CD8-positive, alpha-beta memory T cell (primary cell): ENCODE data around the gene ACACB. TPM values are rescaled to one million over a fixed set of nuclear protein-coding genes. Genes with fewer than 3 reads are reported as not detected.

Experiments used
- CTCF ChIA-PET: fragments of 350-600 bp; sonication (Branson Sonifier 250); formaldehyde crosslinking; loops from one replicate; lab custom pipeline; 2021; ENCODE audit warnings: antibody characterized with exemption; lab: Charles Lee
- POLR2A ChIA-PET: fragments of 350-600 bp; sonication (Branson Sonifier 250); formaldehyde crosslinking; loops from one replicate; lab custom pipeline; 2021; ENCODE audit warnings: antibody characterized with exemption; lab: Charles Lee
- DNase-seq, 5 donors: peaks; one replicate each; pipeline versions ENCODE4 v3.0.0 to v3.0.0-alpha.2; 2020 to 2022; ENCODE audit warnings: mixed read lengths in 1 of 5
- H3K27ac ChIP-seq: one replicate; pipeline ENCODE4 v1.7.0; 2013; ENCODE audit warnings: low read depth, mild to moderate bottlenecking, low read length, moderate library complexity
- H3K27me3 ChIP-seq: 2 replicates; pipeline ENCODE4 v1.7.0; 2013; ENCODE audit warnings: low read length, mild to moderate bottlenecking; ENCODE audit not compliant: insufficient read depth, poor library complexity, severe bottlenecking
- H3K36me3 ChIP-seq: 2 replicates; pipeline ENCODE4 v1.7.0; 2013; ENCODE audit warnings: mild to moderate bottlenecking, low read length, moderate library complexity; ENCODE audit not compliant: insufficient read depth
- H3K4me1 ChIP-seq: 2 replicates; pipeline ENCODE4 v1.7.0; 2013; ENCODE audit warnings: mild to moderate bottlenecking, low read length, moderate library complexity; ENCODE audit not compliant: insufficient read depth
- H3K4me3 ChIP-seq: 2 replicates; pipeline ENCODE4 v1.7.0; 2013; ENCODE audit warnings: mild to moderate bottlenecking, low read length
- H3K9me3 ChIP-seq: 2 replicates; pipeline ENCODE4 v1.7.0; 2013; ENCODE audit warnings: mild to moderate bottlenecking, low read length
- H3K27ac Mint-ChIP-seq, 8 donors: one replicate each; pipeline ENCODE4 v1.8.0; 2020 to 2021; ENCODE audit warnings: mixed read lengths in 8 of 8, mild to moderate bottlenecking in 6 of 8, inconsistent platforms in 3 of 8, moderate library complexity in 3 of 8
- H3K27me3 Mint-ChIP-seq, 2 donors: one replicate each; pipeline ENCODE4 v1.8.0; 2020 to 2021; ENCODE audit warnings: mixed read lengths in 2 of 2, mild to moderate bottlenecking in 1 of 2, moderate library complexity in 1 of 2
- H3K36me3 Mint-ChIP-seq, 3 donors: one replicate each; pipeline ENCODE4 v1.8.0; 2020 to 2021; ENCODE audit warnings: mixed read lengths in 3 of 3, inconsistent platforms in 1 of 3, mild to moderate bottlenecking in 1 of 3
- H3K4me1 Mint-ChIP-seq, 3 donors: one replicate each; pipeline ENCODE4 v1.8.0; 2020 to 2021; ENCODE audit warnings: mixed read lengths in 3 of 3, inconsistent platforms in 1 of 3, mild to moderate bottlenecking in 1 of 3
- H3K4me3 Mint-ChIP-seq, 7 donors: one replicate each; pipeline ENCODE4 v1.8.0; 2020 to 2021; ENCODE audit warnings: mixed read lengths in 7 of 7, mild to moderate bottlenecking in 6 of 7, moderate library complexity in 4 of 7, inconsistent platforms in 2 of 7
- H3K9me3 Mint-ChIP-seq, 5 donors: one replicate each; pipeline ENCODE4 v1.8.0; 2020 to 2022; ENCODE audit warnings: mixed read lengths in 5 of 5, mild to moderate bottlenecking in 3 of 5, moderate library complexity in 2 of 5, inconsistent platforms in 1 of 5
- polyA plus RNA-seq: library from polyadenylated mRNA; unstranded; fragments of 300-500 nt; fragmentation: Illumina TruSeq; gene quantifications from one replicate; pipeline ENCODE4 v1.2.3, GENCODE V29; 2021
- total RNA-seq, 2 experiments: library from RNA; stranded (reverse); gene quantifications; one replicate each; pipeline ENCODE4 v1.2.3, GENCODE V29; 2021

Gene ACACB
- total and polyA plus RNA-seq, 3 experiments from 2014 or later = 1.4 to 7.9 (median 7.8) TPM

DNA sequence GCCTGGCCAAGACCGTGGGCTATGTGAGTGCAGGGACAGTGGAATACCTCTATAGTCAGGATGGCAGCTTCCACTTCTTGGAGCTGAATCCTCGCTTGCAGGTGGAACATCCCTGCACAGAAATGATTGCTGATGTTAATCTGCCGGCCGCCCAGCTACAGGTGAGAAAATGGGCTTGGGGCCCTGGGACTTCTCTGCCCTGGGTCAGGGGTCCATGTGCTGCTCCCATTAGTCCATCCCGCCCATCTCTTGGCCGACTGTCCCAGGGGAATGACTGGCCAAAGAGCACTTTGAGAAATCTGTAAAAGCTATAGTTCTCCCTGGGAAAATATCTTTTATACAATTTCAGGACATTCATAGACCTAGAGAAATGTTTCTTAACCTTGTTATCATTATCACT, 63.5 kb downstream of the ACACB start:
- no peak overlapping the region for H3K27ac Mint-ChIP-seq
- H3K4me3 Mint-ChIP-seq = no peak overlapping the region
- H3K27me3 Mint-ChIP-seq = no peaks in the 10 kb centered on the region
- peaks cover 6% of the 10 kb centered on the region for H3K36me3 ChIP-seq
- no peak overlapping the region for H3K27ac ChIP-seq
- no peak for DNase-seq
- H3K4me1 ChIP-seq = no peaks in the 10 kb centered on the region
- ChIA-PET CTCF (no interaction called here), POLR2A (no interaction called here)
- no peaks in the 10 kb centered on the region for H3K4me1 Mint-ChIP-seq
- no peaks in the 10 kb centered on the region for H3K27me3 ChIP-seq
- H3K36me3 Mint-ChIP-seq = peaks cover 4 to 69% (median 19%) of the 10 kb centered on the region in 3 donors
- no peaks in the 10 kb centered on the region for H3K9me3 Mint-ChIP-seq
- H3K4me3 ChIP-seq = no peak overlapping the region
- no peaks in the 10 kb centered on the region for H3K9me3 ChIP-seq

DNA sequence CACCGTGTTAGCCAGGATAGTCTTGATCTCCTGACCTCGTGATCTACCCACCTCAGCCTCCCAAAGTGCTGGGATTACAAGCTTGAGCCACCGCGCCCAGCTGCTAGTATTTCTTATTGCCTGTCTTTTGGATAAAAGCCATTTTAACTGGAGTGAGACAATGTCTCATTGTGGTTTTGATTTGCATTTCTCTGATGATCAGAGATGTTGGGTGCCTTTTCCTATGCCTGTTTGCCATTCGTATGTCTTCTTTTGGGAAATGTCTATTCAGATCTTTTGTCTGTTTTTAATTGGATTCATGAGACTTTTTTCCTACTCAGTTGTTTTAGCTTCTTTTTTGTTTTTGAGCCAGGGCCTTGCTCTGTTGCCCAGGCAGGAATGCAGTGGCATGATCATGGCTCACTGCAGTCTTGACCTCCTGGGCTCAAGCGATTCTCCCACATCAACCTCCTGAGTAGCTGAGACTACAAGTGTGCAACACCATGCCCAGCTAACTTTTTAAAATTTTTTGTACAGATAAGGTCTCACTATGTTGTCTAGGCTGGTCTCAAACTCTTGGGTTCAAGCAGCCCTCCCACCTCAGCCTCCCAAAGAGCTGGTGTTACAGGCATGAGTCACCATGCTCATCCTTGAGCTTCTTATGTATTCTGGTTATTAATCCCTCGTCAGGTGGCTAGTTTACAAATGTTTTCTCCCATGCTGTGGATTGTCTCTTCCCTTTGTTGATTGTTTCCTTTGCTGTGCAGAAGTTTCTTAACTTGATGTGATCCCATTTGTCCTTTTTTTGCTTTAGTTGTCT, 65.9 kb downstream of the ACACB start:
- CTCF ChIA-PET = no interaction called here
- Mint-ChIP-seq H3K4me1 (no peaks in the 10 kb centered on the region), H3K27ac (no peak overlapping the region), H3K4me3 (no peak overlapping the region), H3K9me3 (no peaks in the 10 kb centered on the region), H3K36me3 (peaks cover 4 to 70% (median 29%) of the 10 kb centered on the region in 3 donors), H3K27me3 (no peaks in the 10 kb centered on the region)
- Histone ChIP-seq H3K36me3 (peaks cover 6% of the 10 kb centered on the region), H3K9me3 (no peaks in the 10 kb centered on the region), H3K27ac (no peak overlapping the region), H3K4me1 (no peaks in the 10 kb centered on the region), H3K27me3 (no peaks in the 10 kb centered on the region), H3K4me3 (no peak overlapping the region)
- DNase-seq = no peak
- POLR2A ChIA-PET = no interaction called here

DNA sequence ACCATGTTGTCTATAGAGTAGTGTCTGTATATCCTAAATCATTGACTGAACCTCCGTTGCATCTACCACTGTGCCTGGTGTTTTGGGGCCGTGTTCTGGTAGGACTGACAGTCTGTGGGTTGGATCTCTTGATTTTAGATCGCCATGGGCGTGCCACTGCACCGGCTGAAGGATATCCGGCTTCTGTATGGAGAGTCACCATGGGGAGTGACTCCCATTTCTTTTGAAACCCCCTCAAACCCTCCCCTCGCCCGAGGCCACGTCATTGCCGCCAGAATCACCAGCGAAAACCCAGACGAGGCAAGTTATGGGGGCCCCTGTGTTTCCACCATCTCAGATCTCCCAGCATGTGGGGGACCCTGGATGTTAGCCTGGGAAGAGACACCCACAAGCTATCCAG, 69.1 kb downstream of the ACACB start:
- ChIA-PET POLR2A (no interaction called here), CTCF (no interaction called here)
- Mint-ChIP-seq H3K4me3 (no peak overlapping the region), H3K9me3 (no peaks in the 10 kb centered on the region), H3K27me3 (no peaks in the 10 kb centered on the region), H3K36me3 (peaks cover 4 to 56% (median 17%) of the 10 kb centered on the region in 3 donors), H3K4me1 (no peaks in the 10 kb centered on the region), H3K27ac (no peak overlapping the region)
- Histone ChIP-seq H3K9me3 (no peaks in the 10 kb centered on the region), H3K4me3 (no peak overlapping the region), H3K36me3 (no peaks in the 10 kb centered on the region), H3K27me3 (no peaks in the 10 kb centered on the region), H3K27ac (no peak overlapping the region), H3K4me1 (no peaks in the 10 kb centered on the region)
- DNase-seq = no peak

DNA sequence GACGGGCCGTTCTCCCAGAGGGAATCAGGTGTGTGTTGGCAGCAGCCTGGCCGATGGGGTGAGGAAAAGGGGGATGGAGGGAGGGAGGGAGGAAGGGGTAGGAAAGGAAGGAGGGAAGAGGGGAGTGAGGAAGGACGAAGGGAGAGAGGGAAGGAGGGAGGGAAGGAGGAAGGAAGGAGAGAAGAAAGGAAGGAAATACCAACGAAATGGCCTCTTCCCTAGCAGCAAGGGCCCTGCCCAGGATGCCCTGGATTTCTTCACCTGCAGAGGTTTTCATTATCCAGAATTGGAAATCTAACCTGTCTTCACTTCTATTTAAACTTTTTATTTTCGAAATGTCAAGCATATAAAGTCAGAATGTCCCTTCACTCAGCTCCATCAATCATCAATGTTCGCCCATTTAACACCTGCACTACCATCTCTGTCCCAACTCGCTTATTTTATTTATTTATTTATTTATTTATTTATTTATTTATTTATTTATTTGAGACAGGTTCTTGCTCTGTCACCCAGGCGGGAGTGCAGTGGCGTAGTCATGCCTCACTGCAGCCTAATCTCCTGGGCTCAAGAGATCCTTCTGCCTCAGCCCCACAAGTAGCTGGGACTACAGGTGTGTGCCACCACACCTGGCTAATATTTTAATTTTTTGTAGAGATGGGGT, 70.7 kb downstream of the ACACB start:
- no peak overlapping the region for H3K27ac ChIP-seq
- Mint-ChIP-seq H3K27ac (no peak overlapping the region), H3K9me3 (no peaks in the 10 kb centered on the region), H3K36me3 (peaks cover 10 to 56% (median 15%) of the 10 kb centered on the region in 3 donors), H3K4me1 (no peaks in the 10 kb centered on the region), H3K4me3 (no peak overlapping the region), H3K27me3 (no peaks in the 10 kb centered on the region)
- no peak for DNase-seq
- POLR2A ChIA-PET = no interaction called here
- H3K4me1 ChIP-seq = no peaks in the 10 kb centered on the region
- CTCF ChIA-PET = interaction anchor here (0.5 kb wide), 1 partner anchor 24 kb away, joined by 3 read pairs; no protein-coding TSS in a partner anchor
- no peaks in the 10 kb centered on the region for H3K27me3 ChIP-seq
- H3K4me3 ChIP-seq = no peak overlapping the region
- no peaks in the 10 kb centered on the region for H3K36me3 ChIP-seq
- H3K9me3 ChIP-seq = no peaks in the 10 kb centered on the region

DNA sequence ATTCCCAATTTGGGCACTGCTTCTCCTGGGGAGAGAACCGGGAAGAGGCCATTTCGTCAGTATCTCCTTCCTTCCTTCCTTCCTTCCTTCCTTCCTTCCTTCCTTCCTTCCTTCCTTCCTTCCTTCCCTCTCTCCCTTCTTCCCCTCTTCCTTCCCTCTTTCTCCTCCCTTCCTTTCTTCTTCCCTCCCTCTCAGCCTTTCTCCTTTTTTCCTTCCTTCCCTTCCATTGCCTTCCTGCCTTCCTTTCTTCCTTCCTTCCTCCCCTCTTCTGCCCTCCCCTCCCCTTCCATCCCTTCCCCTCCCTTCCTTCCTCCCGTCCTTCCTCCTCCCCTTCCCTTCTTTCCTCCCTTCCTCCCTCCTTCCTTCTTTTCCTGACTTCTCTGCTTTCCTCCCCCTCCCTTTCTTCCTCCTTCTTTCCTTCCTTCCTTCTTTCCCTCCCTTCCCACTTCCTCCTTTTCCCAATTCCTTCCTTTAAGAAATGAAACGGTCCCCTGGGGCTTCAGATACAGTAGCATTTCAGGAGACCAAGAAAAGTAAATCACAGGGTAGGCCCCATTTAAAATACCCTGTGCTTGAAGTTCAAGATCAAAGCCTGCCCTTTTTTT, 71.8 kb downstream of the ACACB start:
- Mint-ChIP-seq H3K27me3 (no peaks in the 10 kb centered on the region), H3K4me3 (no peak overlapping the region), H3K9me3 (no peaks in the 10 kb centered on the region), H3K4me1 (no peaks in the 10 kb centered on the region), H3K36me3 (peaks cover 10 to 55% (median 12%) of the 10 kb centered on the region in 3 donors), H3K27ac (no peak overlapping the region)
- no peak overlapping the region for H3K27ac ChIP-seq
- no peaks in the 10 kb centered on the region for H3K9me3 ChIP-seq
- no peaks in the 10 kb centered on the region for H3K36me3 ChIP-seq
- no peaks in the 10 kb centered on the region for H3K4me1 ChIP-seq
- ChIA-PET CTCF (no interaction called here), POLR2A (no interaction called here)
- no peak overlapping the region for H3K4me3 ChIP-seq
- no peaks in the 10 kb centered on the region for H3K27me3 ChIP-seq
- no peak for DNase-seq

DNA sequence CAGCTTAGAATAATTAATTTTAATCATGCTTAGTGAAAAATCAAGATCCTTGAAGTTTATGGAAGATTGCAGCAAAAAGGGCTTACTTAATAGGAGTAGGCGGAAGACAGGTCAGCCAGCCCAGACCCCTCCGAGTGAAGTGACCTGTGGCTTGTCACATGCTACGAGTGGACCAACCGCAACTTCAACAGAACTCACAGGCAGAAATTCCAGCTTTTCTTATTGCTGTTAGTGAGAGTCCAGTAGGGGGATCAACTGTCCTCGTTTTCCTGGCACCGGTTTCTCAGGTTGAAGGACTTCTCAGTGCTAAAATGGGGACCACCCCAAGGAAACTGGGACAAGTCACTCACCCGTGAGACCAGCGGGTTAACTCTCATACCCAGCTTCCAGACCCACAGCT, 72.9 kb downstream of the ACACB start:
- Mint-ChIP-seq H3K4me3 (no peak overlapping the region), H3K27ac (no peak overlapping the region), H3K36me3 (peaks cover 10 to 59% (median 12%) of the 10 kb centered on the region in 3 donors), H3K9me3 (no peaks in the 10 kb centered on the region), H3K27me3 (no peaks in the 10 kb centered on the region), H3K4me1 (no peaks in the 10 kb centered on the region)
- Histone ChIP-seq H3K36me3 (no peaks in the 10 kb centered on the region), H3K9me3 (no peaks in the 10 kb centered on the region), H3K27ac (no peak overlapping the region), H3K4me1 (no peaks in the 10 kb centered on the region), H3K27me3 (no peaks in the 10 kb centered on the region), H3K4me3 (no peak overlapping the region)
- no peak for DNase-seq
- ChIA-PET CTCF (no interaction called here), POLR2A (no interaction called here)

DNA sequence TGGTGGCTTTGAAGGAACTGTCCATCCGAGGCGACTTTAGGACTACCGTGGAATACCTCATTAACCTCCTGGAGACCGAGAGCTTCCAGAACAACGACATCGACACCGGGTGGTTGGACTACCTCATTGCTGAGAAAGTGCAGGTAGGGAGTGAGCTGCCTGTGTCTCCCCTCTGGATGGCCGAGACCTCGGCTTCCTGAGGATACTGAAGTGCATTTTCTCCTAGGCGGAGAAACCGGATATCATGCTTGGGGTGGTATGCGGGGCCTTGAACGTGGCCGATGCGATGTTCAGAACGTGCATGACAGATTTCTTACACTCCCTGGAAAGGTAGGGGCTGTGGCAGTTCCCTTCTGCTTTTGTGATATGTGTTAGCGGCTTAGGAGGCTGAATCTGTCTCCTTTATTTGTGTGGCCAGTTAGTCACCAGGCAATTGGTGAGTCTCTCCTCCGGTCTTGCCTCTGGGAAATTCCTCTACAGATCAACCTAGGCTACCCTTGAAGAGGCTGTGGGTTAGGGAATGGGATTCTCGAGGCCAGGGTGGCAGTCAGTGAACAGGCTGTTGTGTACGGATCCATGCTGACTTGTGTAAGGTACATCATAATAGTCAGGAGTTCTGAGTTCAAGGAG, 75.3 kb downstream of the ACACB start:
- no peak overlapping the region for H3K27ac Mint-ChIP-seq
- no peak overlapping the region for H3K4me3 Mint-ChIP-seq
- H3K27me3 Mint-ChIP-seq = no peaks in the 10 kb centered on the region
- Histone ChIP-seq H3K27ac (no peak overlapping the region), H3K4me3 (no peak overlapping the region), H3K4me1 (no peaks in the 10 kb centered on the region), H3K9me3 (no peaks in the 10 kb centered on the region), H3K27me3 (no peaks in the 10 kb centered on the region), H3K36me3 (no peaks in the 10 kb centered on the region)
- no peak for DNase-seq
- H3K9me3 Mint-ChIP-seq = peaks cover 0 to 6% (median 0%) of the 10 kb centered on the region in 5 donors
- H3K4me1 Mint-ChIP-seq = no peaks in the 10 kb centered on the region
- CTCF ChIA-PET = no interaction called here
- peaks cover 14 to 64% (median 20%) of the 10 kb centered on the region in 3 donors for H3K36me3 Mint-ChIP-seq
- POLR2A ChIA-PET = no interaction called here

DNA sequence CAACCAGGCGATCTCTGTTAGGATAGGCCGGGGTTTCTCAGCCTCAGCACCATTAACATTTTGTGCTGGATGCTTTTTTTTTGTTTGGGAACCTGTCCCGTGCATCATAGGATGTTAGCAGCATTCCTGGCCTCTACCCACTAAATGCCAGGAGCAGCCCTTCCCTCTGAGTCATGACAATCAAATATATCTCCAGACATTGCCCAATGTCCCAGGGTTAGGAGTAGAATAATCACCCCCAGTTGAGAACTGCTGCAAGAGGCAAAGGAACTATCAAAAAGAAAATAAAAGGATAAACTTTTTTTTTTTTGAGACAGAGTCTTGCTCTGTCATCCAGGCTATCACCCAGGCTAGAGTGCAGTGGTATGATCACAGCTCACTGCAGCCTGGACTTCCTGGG, 76.0 kb downstream of the ACACB start:
- ChIA-PET POLR2A (no interaction called here), CTCF (no interaction called here)
- Histone ChIP-seq H3K9me3 (no peaks in the 10 kb centered on the region), H3K36me3 (no peaks in the 10 kb centered on the region), H3K27ac (no peak overlapping the region), H3K4me1 (no peaks in the 10 kb centered on the region), H3K27me3 (no peaks in the 10 kb centered on the region), H3K4me3 (no peak overlapping the region)
- Mint-ChIP-seq H3K27me3 (no peaks in the 10 kb centered on the region), H3K9me3 (peaks cover 0 to 6% (median 0%) of the 10 kb centered on the region in 5 donors), H3K27ac (no peak overlapping the region), H3K4me1 (no peaks in the 10 kb centered on the region), H3K36me3 (peaks cover 13 to 67% (median 20%) of the 10 kb centered on the region in 3 donors), H3K4me3 (no peak overlapping the region)
- no peak for DNase-seq
